Kidney tubule cell (primary cell): Measurements from ENCODE around the gene PDSS1.
A peak's percentile ranks its signal among the peaks of the same experiment; 100 is the strongest.
"Not testable (repeated sequence)": the region's sequence is repeated elsewhere in the genome, so short reads cannot be mapped to it uniquely, and the experiment has no call there.

Experiments used
- DNase-seq: peaks from one replicate; pipeline ENCODE4 v3.0.0-alpha.2; 2018; ENCODE audit warnings: low spot score

PDSS1 gene

DNA sequence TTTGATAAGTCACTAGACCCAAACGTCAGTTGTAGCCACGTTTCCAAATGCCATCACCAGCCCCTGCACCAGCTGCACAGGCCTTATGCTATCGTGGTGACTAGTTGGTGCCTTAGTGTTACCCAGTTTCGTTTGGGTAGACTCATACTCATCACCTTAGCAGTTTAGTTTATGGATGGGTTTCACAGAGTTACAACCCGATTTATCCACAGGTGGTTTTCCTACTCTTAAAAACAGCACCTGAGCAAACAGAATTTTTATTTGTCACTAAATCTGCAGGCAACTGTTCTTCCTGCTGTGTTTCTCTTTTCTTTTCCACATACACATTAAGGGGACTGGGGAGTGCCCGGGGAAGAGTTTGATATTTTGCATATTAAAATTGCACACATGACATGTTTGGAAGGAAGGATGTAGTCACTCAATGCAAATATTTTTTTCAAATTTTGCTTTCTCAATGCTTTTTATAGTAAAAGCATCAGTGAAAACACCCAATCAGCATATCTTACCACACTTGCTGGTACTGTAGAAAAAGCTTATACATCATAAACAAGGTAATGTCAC, 41.6 kb downstream of the PDSS1 start:
- DNase-seq = no peak

DNA sequence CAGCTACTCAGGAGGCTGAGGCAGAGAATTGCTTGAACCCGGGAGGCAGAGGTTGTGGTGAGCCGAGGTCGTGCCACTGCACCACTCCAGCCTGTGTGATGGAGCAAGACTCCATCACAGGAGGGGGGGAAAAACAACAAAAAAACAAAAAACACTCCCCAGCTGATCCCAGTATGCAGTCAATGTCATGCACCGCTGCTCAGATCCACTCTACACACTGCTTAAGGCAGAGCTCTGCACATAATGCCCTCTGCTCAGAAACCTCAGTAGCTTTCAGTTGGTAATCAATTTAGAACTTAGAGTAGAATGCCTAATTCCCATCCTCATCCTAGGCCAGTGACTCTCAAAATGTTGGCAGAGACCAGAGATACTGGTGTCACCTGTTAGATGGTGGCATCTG, 43.9 kb downstream of the PDSS1 start:
- no peak for DNase-seq

DNA sequence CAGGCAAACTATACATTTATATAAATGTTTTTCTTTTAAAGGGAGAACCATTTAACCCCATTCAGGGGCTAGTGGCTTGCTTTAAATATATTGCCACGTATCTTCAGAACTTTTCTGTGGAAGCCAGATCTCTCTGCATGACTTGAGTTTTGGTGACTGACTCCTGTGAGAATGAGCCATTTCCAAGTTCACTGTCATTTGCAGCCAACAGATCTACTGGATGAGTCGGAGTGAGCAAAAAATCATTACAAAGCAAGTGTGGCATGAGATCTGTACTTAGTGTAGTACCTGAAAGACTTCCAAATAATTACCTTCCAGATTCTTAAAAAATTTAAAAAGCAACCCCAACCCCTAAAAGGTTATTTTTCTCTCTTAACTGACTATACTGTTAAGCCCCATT, 45.6 kb downstream of the PDSS1 start:
- peak; percentile 67 for DNase-seq

DNA sequence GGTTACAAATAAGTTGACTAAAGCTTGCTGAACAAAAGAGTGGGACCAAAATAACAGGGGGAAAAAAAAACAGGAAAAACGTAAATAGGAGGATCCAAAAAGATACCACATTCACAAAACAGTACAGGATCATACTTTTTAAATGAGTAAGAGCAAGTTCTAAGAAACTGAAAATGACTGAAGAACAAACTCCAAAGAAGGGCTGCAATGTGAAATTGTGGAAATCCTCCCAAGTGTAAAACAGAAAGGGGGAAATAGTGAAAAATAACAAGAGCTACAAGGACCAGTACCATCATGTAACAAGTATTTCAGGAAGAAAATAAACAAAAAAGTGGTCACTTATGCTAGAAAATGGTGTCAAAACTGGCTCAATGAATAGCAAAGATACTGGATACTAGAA, 46.3 kb downstream of the PDSS1 start:
- no peak for DNase-seq

DNA sequence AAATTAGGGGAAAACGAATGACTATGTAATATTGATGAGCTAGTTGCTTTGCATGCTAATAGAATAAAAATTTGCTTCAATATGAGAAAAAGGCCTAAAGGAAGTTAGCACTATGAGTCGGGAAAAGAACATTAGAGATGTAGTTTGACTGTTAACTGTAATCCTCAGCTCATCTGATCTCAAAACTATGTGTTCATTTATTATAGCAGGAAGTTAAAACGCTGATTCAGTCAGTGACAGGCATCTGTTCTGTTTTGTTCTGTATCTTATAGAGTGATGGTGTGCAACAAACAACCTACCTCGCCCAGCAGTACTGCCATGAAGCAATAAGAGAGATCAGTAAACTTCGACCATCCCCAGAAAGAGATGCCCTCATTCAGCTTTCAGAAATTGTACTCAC, 48.6 kb downstream of the PDSS1 start:
- no peak for DNase-seq

DNA sequence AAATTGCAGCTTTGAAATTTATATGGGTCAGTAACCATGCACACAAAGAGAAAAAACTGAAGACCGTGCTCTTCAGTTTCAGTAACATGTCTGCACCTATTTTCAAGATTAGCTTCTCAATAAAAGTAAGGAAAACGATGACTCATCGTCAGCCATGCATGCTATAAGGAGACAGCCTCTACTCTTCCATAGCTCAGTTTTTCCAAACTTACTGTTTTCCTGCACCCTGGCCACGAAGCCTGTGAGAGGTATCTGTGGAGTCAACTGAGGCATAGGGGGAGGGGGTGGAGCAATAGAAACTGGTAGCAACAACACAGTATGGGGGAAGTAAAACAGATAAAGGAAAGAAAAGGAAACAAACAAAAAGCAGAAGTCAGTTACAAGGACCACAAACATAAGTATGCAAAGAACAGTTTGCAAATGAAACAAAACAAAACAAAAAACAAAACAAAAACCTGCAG, 58.0 kb downstream of the PDSS1 start:
- peak; percentile 73 for DNase-seq

DNA sequence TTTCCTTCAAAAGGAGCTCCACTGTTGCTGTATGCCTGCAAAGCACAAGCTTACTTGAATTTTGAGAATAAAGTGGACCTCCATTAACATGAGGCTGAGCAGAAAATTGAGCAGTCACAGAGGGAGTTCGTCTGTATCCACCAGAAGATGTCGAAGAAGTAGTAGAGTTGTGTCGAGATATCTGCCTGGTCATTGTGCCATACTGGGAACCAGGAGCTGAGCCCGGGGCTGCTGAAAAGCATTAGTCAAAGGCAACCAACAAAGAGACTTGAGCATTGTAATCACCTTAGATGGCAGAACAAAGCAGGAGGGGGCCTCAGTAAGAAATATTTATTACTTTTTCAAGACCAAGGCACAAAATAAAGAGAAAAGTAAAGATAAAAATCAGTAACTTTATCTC, 61.5 kb downstream of the PDSS1 start:
- no peak for DNase-seq

DNA sequence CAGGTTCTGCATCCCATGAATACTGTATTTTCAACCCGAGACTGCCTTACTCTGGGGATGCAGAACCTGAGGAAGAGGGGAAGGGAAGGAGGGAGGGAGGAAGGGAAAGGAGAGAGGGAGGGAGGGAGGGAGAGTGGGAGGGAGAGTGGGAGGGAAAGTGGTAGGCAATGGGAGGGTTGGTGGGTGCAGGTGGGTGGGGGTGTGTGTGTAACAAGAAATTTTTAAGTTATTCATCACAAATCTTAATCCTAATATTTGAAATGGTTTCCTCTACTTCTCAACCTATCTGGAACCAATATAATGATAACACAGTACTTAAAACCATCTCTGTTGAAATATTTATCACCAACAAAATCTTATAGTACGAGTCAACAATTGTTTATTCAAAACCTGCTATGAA, 68.0 kb downstream of the PDSS1 start:
- no peak for DNase-seq

DNA sequence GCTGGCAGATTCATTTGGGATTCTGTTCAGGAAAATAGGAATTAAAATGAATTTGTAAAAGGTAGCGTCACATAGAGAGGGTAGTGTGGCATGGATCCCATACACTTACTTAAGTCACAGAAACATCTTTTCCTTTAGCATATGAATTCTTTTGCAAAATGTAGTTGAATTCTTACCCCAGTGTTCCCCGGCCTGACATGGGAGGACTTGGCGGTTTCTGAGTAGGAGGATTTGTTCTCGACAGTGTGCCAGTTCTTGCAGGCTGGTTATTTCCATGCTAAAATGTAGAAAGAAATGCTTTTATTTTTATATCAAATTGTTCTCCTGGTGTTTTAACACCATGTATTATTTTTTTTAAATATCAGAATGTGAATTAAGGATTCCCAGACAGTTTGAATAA, 72.6 kb downstream of the PDSS1 start:
- no peak for DNase-seq

DNA sequence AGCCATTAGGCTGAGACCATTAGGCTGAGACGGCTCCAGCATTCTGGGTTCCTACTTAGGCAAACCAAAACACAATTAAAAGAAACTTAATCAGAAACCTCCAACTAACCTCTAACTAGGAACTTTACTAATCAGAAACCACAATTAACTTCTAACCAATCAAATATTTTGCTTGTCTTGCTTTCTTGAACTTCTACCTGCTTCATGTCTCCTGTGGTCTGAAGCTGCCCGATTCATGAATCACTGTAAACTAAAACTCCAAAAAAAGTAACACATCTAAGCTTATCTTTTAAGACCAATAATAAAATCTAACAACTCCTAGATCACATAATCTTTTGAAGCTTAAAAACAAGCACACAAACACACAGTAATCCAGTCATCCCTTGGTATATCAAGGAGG, 76.1 kb downstream of the PDSS1 start:
- DNase-seq = peak; percentile 12

DNA sequence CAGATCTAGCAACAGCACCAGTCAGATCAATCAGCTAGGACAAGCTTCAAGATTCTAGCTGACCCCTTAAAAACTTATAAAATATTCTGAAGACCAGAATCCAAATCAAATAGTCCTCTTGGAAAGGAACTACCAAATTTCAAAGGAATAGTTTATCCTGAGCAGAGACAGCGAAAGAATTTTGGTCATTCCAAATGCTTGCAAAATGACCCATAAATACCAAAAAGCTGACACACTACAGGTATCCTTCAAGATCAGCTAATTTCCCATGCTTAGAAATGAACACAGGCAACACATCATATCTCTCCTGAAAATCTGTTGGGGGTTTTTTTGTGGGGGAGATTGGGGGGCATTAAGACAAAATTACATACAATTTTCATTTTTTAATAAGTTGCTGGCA, 78.8 kb downstream of the PDSS1 start:
- DNase-seq = peak; percentile 41

DNA sequence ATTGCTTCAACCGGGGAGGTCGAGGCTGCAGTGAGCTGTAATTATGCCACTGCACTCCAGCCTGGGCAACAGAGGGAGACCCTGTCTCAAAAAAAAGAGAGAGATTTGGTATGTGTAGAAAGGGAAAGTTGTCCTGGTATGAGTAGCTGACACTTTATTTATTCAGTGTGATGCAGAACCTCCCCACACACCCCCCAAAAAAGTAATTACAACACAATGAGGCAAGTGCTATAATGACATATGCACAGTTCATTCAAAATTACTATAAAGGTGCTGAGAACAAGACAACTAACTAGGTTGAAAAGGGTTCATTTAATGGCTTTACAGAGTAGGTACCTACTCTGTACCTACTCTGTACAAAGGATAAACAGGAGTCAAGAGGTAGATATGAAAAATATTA, 80.2 kb downstream of the PDSS1 start:
- no peak for DNase-seq

DNA sequence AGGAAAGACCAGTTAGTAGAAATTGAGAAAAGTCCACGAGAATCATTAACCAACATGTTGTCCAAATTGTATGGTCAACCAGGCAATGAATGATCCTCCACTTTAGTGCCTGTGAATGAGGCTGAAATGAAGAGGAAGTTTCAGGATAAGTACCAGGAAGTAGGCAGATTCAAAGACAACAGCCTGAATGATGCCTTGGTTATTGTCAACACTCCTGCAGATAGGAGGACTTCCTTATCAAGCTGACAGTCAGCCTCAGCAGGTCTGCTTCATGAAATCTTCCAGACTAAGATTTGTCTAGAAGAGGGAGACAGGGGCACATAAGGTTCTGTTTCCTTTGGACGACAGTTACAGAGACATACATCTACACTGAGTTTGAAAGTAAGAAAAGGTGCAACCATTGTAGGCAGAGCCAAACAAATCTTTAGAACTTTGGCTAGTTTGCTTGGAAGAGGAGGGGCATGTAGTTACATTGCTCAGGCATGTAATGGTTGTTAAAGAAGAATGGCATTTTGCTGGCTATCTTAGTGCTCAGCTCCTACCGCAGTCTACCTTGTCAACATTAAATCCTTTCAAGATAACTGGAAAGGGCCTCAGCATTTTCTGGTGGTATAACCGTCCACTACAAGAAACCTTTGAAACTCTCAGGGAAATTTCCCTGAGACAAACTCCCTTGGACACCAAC, 81.8 kb downstream of the PDSS1 start:
- DNase-seq = peak; percentile 67

DNA sequence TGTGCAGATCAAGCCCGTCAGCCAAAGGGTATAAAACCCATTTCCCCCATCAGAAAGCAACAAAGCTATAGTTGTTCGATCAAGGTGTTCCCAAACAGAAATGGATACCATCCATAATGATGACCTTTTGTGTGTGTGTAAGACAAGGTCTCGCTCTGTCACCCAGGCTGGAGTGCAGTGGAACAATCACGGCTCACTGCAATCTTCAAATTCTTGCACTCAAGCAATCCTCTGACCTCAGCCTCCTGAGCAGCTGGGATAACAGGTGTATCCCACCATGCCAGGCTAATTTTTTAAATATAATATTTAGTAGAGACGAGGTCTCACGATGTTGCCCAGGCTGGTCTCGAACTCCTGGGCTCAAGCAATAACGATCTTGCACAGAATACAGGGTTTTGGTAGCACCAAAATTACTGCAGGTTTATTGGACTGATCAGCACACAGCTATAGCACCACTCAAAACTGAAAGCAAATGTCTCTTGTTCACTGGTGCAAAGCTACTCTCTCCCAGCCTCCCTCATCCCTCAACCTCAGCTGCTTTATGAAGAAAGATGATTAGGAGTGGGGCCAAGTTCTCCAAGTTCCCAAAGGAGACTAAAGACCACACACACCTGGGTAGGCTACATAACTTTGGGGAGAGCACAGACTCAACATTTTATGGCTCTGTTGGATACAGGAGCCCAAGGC, 82.7 kb downstream of the PDSS1 start:
- peak; percentile 73 for DNase-seq

DNA sequence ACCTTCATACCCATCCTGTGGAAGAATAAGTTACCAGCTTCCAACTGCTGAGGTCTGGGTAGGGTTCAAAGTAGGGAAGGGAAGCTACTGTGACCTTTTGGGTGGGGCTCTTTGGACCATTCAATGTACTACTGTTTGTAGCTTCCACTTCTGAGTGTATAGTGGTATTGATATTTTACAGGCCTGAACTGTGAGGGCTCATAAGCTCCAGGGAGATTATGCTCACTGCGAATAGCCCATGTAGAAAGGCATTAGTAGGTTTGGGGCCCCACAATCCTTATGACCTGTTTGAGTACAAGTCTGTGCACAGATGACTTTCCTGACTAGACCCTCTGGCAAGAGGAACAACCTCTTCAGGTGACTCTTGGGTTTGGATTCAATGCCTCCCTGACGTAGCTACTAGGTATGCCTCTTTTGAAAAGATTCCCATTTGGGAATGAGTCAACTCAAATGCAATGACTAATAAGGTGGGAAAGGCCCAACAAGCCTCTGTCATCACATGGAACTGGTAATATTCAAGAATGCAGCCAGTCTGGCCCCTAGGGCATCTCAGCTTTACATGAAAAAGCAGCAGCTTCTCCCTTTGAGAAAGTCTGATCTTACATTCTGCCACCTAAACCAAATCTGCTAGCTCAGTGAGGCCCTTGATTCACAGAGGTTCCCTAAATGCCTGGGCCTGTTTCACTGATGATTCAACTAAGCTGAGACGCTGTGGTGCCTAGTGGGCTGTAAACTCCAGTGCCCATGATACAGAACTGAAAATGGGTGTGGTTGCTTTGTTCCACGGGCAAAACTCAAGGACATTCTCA, 83.5 kb downstream of the PDSS1 start:
- peak; percentile 98 for DNase-seq

DNA sequence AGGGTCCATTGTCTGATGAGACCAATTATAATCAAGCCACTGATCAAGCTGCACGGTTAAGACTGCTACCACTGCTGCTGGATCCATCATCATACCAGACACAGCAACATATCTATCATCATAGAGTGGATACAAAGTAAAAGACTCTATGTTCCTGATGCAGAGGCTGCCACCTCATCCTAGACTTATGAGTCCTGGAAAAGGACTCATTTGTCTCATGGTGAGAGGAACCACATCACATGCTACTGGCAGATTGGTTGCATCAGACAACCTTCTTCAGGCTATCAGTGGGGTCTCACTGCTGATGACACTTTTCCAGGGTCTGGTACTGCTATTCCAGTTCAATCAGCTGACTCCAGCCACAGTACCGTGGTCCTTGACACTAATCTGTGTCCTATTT, 84.3 kb downstream of the PDSS1 start:
- peak; percentile 64 for DNase-seq

DNA sequence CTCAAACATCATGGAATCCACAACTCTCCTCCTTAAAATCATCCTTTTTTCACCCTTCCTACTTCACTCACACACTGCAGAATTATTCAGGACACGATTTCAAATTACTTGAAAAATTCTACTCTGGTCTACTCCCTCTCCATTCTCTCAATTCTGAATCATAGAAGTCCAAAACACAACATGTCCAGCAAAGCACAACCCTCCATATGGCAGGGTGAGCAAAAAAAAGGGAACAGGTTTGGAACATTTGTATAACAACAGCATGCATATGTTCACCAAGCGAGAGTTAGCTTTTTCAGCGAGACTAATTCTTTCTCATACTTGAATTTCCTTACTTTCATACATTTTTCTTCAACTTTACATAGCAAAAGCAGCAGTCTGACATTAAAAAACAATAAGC, 89.9 kb downstream of the PDSS1 start:
- DNase-seq = no peak

DNA sequence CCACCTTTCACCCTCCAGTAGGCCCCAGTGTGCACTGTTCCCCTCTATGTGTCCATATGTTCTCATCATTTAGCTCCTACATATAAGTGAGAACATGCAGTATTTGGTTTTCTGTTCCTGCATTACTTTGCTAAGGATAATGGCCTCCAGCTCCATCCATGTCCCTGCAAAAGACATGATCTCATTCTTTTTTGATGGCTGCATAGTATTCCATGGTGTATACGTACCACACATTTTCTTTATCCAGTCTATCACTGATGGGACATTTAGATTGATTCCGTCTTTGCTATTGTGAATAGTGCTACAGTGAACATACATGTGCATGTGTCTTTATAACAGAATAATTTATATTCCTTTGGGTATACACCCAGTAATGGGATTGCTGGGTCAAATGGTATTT, 92.3 kb downstream of the PDSS1 start:
- not testable (repeated sequence) for DNase-seq

DNA sequence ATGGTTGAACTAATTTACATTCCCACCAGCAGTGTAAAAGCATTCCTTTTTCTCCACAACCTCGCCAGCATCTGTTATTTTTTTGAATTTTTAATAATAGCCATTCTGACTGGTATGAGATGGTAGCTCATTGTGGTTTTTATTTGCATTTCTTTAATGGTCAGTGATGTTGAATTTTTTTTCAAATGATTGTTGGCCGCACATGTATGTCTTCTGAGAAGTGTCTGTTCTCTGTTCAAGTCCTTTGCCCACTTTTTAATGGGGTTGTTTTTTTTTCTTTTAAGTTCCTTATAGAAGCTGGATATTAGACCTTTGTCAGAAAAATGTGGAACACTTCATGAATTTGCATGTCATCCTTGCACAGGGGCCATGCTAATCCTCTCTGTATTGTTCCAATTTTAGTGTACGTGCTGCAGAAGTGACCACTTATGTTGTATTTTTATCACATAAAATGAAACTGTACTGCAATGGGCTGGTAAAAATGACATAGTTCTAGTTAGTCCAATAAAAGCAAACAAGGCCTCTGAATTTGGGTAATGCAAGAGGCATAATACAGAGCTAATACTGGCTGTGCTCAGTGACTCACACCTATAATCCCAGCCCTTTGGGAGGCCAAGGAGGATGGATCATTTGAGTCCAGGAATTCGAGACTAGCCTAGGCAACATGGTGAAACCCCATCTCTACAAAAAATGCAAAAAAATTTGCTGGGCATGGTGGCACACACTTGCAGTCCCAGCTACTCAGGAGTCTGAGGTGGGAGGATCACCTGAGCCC, 92.9 kb downstream of the PDSS1 start:
- peak; percentile 42 for DNase-seq

DNA sequence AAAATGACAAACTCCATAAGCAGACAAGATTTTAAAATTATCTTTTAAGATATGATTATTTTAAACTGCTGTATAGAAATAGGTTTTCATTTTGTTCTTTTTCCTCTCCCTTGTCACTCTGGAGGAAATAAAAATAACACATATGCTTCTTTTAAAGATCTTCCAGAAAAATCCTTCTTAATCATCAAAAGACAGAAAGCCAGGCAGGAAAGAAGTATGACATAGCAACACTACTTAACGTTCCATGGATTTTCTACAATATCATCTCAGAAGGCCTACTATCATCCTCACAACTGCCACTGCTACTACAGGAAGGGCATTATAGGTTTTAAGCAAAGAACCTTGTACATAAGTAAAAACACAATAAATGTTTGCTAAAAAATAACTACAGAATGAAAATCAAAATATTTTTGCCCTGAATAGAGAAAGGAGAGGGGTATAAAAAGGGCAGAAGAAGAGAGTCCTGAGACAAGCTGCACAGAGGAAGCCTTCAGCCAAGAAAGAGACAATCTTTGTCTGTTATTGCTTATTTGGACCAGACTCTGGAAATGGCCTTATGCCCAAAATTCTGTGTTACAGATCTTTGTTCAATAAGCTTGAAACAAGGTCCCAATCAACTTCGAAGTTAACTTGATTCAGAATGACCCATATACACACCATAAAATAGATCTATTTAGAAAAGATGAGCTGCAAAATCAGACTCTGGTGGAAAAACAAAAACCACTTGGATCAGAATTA, 95.4 kb downstream of the PDSS1 start:
- no peak for DNase-seq
